ENCODE data around the gene AWAT2.

Gene AWAT2

DNA sequence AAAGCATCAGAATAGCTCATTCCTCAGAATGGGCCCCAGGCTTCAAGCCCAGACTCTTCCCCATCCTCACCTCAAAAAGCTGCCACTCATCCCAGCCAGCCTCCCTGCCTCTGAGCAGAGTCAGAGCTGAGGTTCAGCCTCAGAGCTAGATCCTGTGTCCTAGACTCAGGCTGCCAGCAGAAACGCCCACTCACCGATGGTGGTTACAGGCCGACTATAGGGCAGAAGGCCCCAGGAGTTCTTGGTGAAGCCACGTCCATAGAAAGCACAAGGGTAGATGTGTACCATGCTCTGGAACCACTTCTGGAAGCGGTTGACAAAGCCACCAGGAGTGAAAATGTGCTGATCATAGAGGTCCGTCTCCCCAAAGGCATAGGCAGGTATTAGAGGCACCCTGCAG is 7.7 kb downstream of the AWAT2 start:
- no peak for ATAC-seq
- TF ChIP-seq ISL1 (CRISPR knock-in tag; IDR thresholded peaks at IDR 0.05) (no peak), PPARA (CRISPR knock-in tag; IDR thresholded peaks at IDR 0.05; ENCODE audit: borderline replicate concordance) (no peak), SNAI2 (CRISPR knock-in tag; IDR thresholded peaks at IDR 0.05) (no peak), ESRRG (CRISPR knock-in tag; IDR thresholded peaks at IDR 0.05) (no peak), RARB (CRISPR knock-in tag; IDR thresholded peaks at IDR 0.05) (no peak)

DNA sequence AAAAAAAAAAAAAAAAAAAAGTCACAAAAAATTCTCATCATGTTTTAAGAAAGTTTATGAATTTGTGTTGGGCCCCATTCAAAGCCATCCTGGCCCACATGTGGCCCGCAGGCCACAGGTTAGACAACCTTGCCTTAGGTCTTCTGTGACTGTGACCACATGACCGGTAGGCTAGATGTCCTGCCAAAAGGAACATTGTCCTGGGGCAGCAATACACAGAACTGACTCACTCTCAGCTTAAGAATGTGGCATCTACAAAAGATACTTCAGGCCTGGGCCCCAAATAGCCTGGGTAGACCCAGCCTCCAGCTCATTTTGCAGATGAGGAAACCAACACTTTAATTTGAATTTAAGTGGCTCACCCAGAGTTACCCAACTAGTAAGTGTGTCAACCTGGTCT is 10.0 kb downstream of the AWAT2 start:
- TF ChIP-seq OSR1 (CRISPR knock-in tag; IDR thresholded peaks at IDR 0.05) (no peak), ZFP30 (CRISPR knock-in tag; IDR thresholded peaks at IDR 0.05) (no peak), TCF4 (CRISPR knock-in tag; IDR thresholded peaks at IDR 0.05; ENCODE audit: borderline replicate concordance) (no peak), ZNF565 (CRISPR knock-in tag; conservative IDR thresholded peaks at IDR 0.05; ENCODE audit: low read depth) (no peak), ARNTL (CRISPR knock-in tag; IDR thresholded peaks at IDR 0.05; ENCODE audit: borderline replicate concordance, low read depth) (no peak), SNAI2 (CRISPR knock-in tag; IDR thresholded peaks at IDR 0.05) (no peak), CREB5 (CRISPR knock-in tag; IDR thresholded peaks at IDR 0.05; ENCODE audit: low read depth) (no peak), ZC3H10 (CRISPR knock-in tag; IDR thresholded peaks at IDR 0.05) (no peak), PPARA (CRISPR knock-in tag; IDR thresholded peaks at IDR 0.05; ENCODE audit: borderline replicate concordance) (no peak), ISL1 (CRISPR knock-in tag; IDR thresholded peaks at IDR 0.05) (no peak), ESRRG (CRISPR knock-in tag; IDR thresholded peaks at IDR 0.05) (no peak), POU6F1 (CRISPR knock-in tag; IDR thresholded peaks at IDR 0.05; ENCODE audit: borderline replicate concordance, low read depth) (no peak), BACH2 (CRISPR knock-in tag; IDR thresholded peaks at IDR 0.05; ENCODE audit: borderline replicate concordance) (no peak), TSHZ2 (CRISPR knock-in tag; IDR thresholded peaks at IDR 0.05) (no peak), CSDC2 (CRISPR knock-in tag; IDR thresholded peaks at IDR 0.05) (no peak), ZNF8 (CRISPR knock-in tag; IDR thresholded peaks at IDR 0.05) (no peak)
- no peak for ATAC-seq

GRCh38 chrX:70038951-70039350 is 10.8 kb downstream of the AWAT2 start:
- no peak for TF ChIP-seq CSRNP3 (CRISPR knock-in tag; IDR thresholded peaks at IDR 0.05)
- TF ChIP-seq POU6F1 (CRISPR knock-in tag; IDR thresholded peaks at IDR 0.05; ENCODE audit: borderline replicate concordance, low read depth), result no peak
- no peak for TF ChIP-seq TSHZ2 (CRISPR knock-in tag; IDR thresholded peaks at IDR 0.05)
- no peak for TF ChIP-seq ZNF565 (CRISPR knock-in tag; conservative IDR thresholded peaks at IDR 0.05; ENCODE audit: low read depth)
- ATAC-seq, result no peak
